Colonic mucosa (tissue), 4 donors: ENCODE data around the gene DNAH6. TPM values are rescaled to one million over a fixed set of nuclear protein-coding genes. Genes with fewer than 3 reads are reported as not detected.
A peak's percentile ranks its signal among the peaks of the same experiment; 100 is the strongest.

Experiments used
- DNase-seq: peaks from one replicate; pipeline ENCODE4 v3.0.0-alpha.2; 2020
- H3K27ac ChIP-seq: fragments of 200-600 bp; one replicate; pipeline ENCODE4 v1.8.0; 2021
- H3K27me3 ChIP-seq: fragments of 200-600 bp; one replicate; pipeline ENCODE4 v1.8.0; 2021
- H3K36me3 ChIP-seq: fragments of 200-600 bp; one replicate; pipeline ENCODE4 v1.8.0; 2021
- H3K4me1 ChIP-seq: fragments of 200-600 bp; one replicate; pipeline ENCODE4 v1.8.0; 2021; ENCODE audit warnings: mild to moderate bottlenecking
- H3K4me3 ChIP-seq: fragments of 200-600 bp; one replicate; pipeline ENCODE4 v1.8.0; 2021
- H3K9ac ChIP-seq, 2 donors: one replicate each; pipeline ENCODE4 v1.7.0; 2013; ENCODE audit warnings: control low read depth in 2 of 2, low read depth in 2 of 2, low read length in 2 of 2
- H3K9me3 ChIP-seq: fragments of 200-600 bp; one replicate; pipeline ENCODE4 v1.8.0; 2021
- intact Hi-C: fragments of 100-400 bp; cut with DNase I; formaldehyde crosslinking; loops from one replicate; pipeline ENCODE4 v1.14.1; 2022
- total RNA-seq, 2 donors: library from RNA; stranded (reverse); fragmentation: NEBNext Ultra II Directional in 1 of 2; extraction: Animal tissue kit (Norgen Biotek cat#: 25700) in 1 of 2; gene quantifications; one replicate each; pipeline ENCODE4 v1.2.1, GENCODE V29; 2021
- TF ChIP-seq, protein P1 (sequence below): fragments of 200-600 bp; IDR thresholded peaks from one replicate; pipeline ENCODE4 v1.8.0; 2022; ENCODE audit warnings: antibody characterized with exemption, mild to moderate bottlenecking
- donor health status: healthy.
- donor health status: DM: no; HTN: no; CAD: no.
- donor health status: DM: no; HTN: no; CAD: no.

The DNAH6 gene
- total RNA-seq, 2 donors from 2014 or later, result 1.2 to 1.8 TPM

GRCh38 chr2:84729224-84729623, 212.9 kb downstream of the DNAH6 start:
- no peak overlapping the region for H3K4me3 ChIP-seq
- H3K9ac ChIP-seq, result no peak overlapping the region
- TF ChIP-seq, protein P1, sequence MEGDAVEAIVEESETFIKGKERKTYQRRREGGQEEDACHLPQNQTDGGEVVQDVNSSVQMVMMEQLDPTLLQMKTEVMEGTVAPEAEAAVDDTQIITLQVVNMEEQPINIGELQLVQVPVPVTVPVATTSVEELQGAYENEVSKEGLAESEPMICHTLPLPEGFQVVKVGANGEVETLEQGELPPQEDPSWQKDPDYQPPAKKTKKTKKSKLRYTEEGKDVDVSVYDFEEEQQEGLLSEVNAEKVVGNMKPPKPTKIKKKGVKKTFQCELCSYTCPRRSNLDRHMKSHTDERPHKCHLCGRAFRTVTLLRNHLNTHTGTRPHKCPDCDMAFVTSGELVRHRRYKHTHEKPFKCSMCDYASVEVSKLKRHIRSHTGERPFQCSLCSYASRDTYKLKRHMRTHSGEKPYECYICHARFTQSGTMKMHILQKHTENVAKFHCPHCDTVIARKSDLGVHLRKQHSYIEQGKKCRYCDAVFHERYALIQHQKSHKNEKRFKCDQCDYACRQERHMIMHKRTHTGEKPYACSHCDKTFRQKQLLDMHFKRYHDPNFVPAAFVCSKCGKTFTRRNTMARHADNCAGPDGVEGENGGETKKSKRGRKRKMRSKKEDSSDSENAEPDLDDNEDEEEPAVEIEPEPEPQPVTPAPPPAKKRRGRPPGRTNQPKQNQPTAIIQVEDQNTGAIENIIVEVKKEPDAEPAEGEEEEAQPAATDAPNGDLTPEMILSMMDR, result no peak
- no peaks in the 10 kb centered on the region for H3K9me3 ChIP-seq
- peak; percentile 28 for DNase-seq
- no peaks in the 10 kb centered on the region for H3K4me1 ChIP-seq
- no peak overlapping the region for H3K27ac ChIP-seq
- H3K36me3 ChIP-seq, result no peaks in the 10 kb centered on the region
- intact Hi-C loops, result no loop called here
- H3K27me3 ChIP-seq, result no peaks in the 10 kb centered on the region

- DNase-seq, result no peak
- H3K27ac ChIP-seq, result no peak overlapping the region
- H3K9me3 ChIP-seq, result no peaks in the 10 kb centered on the region
- no peaks in the 10 kb centered on the region for H3K27me3 ChIP-seq
- H3K9ac ChIP-seq, result no peak overlapping the region
- no peaks in the 10 kb centered on the region for H3K36me3 ChIP-seq
- intact Hi-C loops, result no loop called here
- no peak overlapping the region for H3K4me3 ChIP-seq
- TF ChIP-seq, protein P1, result no peak
- no peaks in the 10 kb centered on the region for H3K4me1 ChIP-seq
Measured at GRCh38 chr2:84731185-84731584, 214.9 kb downstream of the DNAH6 start.

DNA sequence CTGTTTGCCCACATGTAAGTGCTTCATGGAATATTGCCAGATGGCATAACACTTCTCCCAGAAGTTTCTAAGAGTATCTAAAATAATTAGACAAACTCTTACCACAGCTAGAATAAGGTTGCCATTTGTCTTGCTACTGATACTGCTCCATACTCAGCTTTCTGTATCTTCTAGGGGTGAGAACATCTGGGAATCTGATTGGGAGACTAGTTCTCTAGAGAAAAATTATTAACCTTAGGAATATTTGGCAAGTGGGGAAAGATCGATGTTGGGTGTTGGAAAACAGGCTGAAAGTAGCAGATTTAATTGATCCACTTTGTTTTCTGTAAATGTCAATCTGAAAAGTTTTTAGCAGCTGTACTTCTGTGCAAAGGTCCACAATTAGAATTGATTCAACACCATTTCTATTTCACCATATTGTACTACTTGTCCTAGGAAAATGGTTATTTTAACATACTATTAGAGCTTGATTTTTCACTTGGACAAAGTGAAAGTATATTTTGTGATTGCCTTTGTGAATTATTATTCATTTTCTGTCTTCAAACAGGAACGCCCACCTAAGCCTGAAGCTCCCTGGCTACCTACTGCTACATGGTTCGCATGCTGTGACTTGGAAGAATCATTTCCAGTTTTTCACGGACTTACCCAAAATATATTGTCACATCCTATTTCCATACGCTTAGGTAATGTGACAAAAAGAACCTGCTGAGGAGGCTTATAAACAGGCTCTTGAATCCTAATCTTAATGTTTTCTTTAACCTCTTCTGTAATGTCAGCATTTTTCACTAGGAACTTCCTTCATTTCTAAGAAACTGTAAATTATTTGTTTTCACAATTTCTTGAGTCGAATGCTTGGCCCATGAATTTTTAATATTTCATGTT, 216.8 kb downstream of the DNAH6 start:
- intact Hi-C loops, result no loop called here
- H3K4me1 ChIP-seq, result no peaks in the 10 kb centered on the region
- no peak overlapping the region for H3K9ac ChIP-seq

DNA sequence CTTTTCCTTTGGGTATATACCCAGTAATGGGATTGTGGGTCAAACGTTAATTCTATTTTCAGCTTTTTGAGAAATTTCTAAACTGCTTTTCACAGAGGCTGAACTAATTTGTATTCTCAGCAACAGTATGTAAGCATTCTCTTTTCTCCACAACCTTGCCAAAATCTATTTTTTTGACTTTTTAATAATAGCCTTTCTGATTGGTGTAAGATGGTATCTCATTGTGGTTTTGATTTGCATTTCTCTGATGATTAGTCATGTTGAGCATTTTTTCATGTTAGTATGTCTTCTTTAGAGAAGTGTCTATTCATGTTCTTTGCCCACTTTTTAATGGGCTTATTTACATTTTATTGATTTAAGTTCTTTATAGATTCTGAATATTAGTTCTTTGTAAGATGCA, 219.1 kb downstream of the DNAH6 start:
- H3K9me3 ChIP-seq, result no peaks in the 10 kb centered on the region
- intact Hi-C loops, result no loop called here
- H3K36me3 ChIP-seq, result no peaks in the 10 kb centered on the region
- no peak overlapping the region for H3K4me3 ChIP-seq
- H3K9ac ChIP-seq, result no peak overlapping the region
- TF ChIP-seq, protein P1, result no peak
- H3K27me3 ChIP-seq, result no peaks in the 10 kb centered on the region
- no peak overlapping the region for H3K27ac ChIP-seq
- no peaks in the 10 kb centered on the region for H3K4me1 ChIP-seq
- DNase-seq, result no peak

More for the DNA sequence above, 216.8 kb downstream of the DNAH6 start:
- H3K27ac ChIP-seq, result no peak overlapping the region
- H3K9me3 ChIP-seq, result no peaks in the 10 kb centered on the region
- H3K4me3 ChIP-seq, result no peak overlapping the region
- no peaks in the 10 kb centered on the region for H3K36me3 ChIP-seq
- DNase-seq, result no peak
- TF ChIP-seq, protein P1, result no peak
- no peaks in the 10 kb centered on the region for H3K27me3 ChIP-seq

GRCh38 chr2:84741182-84741822, 225.0 kb downstream of the DNAH6 start:
- intact Hi-C loops, result no loop called here
- TF ChIP-seq, protein P1, result no peak
- H3K9me3 ChIP-seq, result no peaks in the 10 kb centered on the region
- H3K27me3 ChIP-seq, result no peaks in the 10 kb centered on the region
- no peak overlapping the region for H3K9ac ChIP-seq
- H3K4me3 ChIP-seq, result no peak overlapping the region
- no peak overlapping the region for H3K27ac ChIP-seq
- no peaks in the 10 kb centered on the region for H3K4me1 ChIP-seq
- DNase-seq, result no peak
- no peaks in the 10 kb centered on the region for H3K36me3 ChIP-seq
